C4-2B (cell line): ENCODE data around the gene ADAM10.

Experiments used
- ZFX ChIP-seq: fragments of 450-650 bp; IDR thresholded peaks from 2 replicates; pipeline ENCODE4 v1.6.1; 2017
- TF ChIP-seq, protein P1 (sequence below): fragments of 450-650 bp; conservative IDR thresholded peaks from 2 replicates; pipeline ENCODE4 v1.5.1; 2017; ENCODE audit warnings: mild to moderate bottlenecking

DNA sequence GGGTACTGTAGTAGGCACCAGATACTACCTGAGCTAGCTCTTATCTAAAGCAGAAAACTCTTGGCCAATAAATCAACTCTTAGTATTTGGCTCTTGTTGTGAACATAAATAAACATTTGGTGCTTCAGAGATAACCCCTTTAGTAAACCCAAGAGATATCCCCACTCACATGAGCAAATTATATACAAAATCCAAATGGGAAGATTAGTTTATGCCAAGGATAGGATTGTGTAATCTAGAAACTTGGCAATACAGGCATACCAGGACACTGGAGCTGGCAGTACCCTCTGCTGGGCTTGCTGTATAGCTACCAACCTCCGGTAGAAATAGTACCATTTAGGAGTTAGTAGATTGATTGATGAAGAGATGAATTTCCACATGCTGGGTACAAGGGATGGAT lies 190.7 kb downstream of the ADAM10 start:
- TF ChIP-seq, protein P1, sequence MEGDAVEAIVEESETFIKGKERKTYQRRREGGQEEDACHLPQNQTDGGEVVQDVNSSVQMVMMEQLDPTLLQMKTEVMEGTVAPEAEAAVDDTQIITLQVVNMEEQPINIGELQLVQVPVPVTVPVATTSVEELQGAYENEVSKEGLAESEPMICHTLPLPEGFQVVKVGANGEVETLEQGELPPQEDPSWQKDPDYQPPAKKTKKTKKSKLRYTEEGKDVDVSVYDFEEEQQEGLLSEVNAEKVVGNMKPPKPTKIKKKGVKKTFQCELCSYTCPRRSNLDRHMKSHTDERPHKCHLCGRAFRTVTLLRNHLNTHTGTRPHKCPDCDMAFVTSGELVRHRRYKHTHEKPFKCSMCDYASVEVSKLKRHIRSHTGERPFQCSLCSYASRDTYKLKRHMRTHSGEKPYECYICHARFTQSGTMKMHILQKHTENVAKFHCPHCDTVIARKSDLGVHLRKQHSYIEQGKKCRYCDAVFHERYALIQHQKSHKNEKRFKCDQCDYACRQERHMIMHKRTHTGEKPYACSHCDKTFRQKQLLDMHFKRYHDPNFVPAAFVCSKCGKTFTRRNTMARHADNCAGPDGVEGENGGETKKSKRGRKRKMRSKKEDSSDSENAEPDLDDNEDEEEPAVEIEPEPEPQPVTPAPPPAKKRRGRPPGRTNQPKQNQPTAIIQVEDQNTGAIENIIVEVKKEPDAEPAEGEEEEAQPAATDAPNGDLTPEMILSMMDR, result no peak
- TF ChIP-seq ZFX, result no peak
